CD4-positive, alpha-beta memory T cell (primary cell): ENCODE measurements around the gene EYS. TPM values are rescaled to one million over a fixed set of nuclear protein-coding genes. Genes with fewer than 3 reads are reported as not detected.
"Not testable (repeated sequence)": the region's sequence is repeated elsewhere in the genome, so short reads cannot be mapped to it uniquely, and the experiment has no call there.

Experiments
- CTCF ChIA-PET: fragments of 350-600 bp; sonication (Branson Sonifier 250); formaldehyde crosslinking; loops from one replicate; lab custom pipeline; 2021; ENCODE audit warnings: inconsistent platforms; ENCODE audit not compliant: partially characterized antibody; lab: Charles Lee
- POLR2A ChIA-PET: fragments of 350-600 bp; sonication (Branson Sonifier 250); formaldehyde crosslinking; loops from one replicate; lab custom pipeline; 2021; ENCODE audit not compliant: partially characterized antibody; lab: Charles Lee
- DNase-seq, 5 donors: peaks; one replicate each; pipeline versions ENCODE4 v3.0.0 to v3.0.0-alpha.2; 2020 to 2022; ENCODE audit warnings: mixed read lengths in 1 of 5
- H3K27ac ChIP-seq: one replicate; pipeline ENCODE4 v1.7.0; 2013; ENCODE audit warnings: low read depth, low read length
- H3K27me3 ChIP-seq: 2 replicates; pipeline ENCODE4 v1.7.0; 2013; ENCODE audit warnings: mild to moderate bottlenecking, low read length, moderate library complexity; ENCODE audit not compliant: insufficient read depth
- H3K36me3 ChIP-seq: 2 replicates; pipeline ENCODE4 v1.7.0; 2013; ENCODE audit warnings: mild to moderate bottlenecking, low read length, moderate library complexity; ENCODE audit not compliant: insufficient read depth
- H3K4me1 ChIP-seq: 2 replicates; pipeline ENCODE4 v1.7.0; 2013; ENCODE audit warnings: mild to moderate bottlenecking, low read length, moderate library complexity; ENCODE audit not compliant: insufficient read depth
- H3K4me3 ChIP-seq, 2 donors: one replicate each; pipeline ENCODE4 v1.7.0; 2013; ENCODE audit warnings: low read length in 2 of 2, mild to moderate bottlenecking in 1 of 2
- H3K9me3 ChIP-seq, 2 donors: one replicate each; pipeline ENCODE4 v1.7.0; 2013; ENCODE audit warnings: low read length in 2 of 2, control low read depth in 1 of 2; ENCODE audit not compliant: control insufficient read depth in 1 of 2
- H3K27ac Mint-ChIP-seq, 7 donors: one replicate each; pipeline ENCODE4 v1.8.0; 2020 to 2021; ENCODE audit warnings: mixed read lengths in 7 of 7, mild to moderate bottlenecking in 6 of 7, inconsistent platforms in 3 of 7, moderate library complexity in 3 of 7
- H3K27me3 Mint-ChIP-seq, 2 donors: one replicate each; pipeline ENCODE4 v1.8.0; 2020 to 2021; ENCODE audit warnings: mixed read lengths in 2 of 2
- H3K36me3 Mint-ChIP-seq, 2 donors: one replicate each; pipeline ENCODE4 v1.8.0; 2020 to 2021; ENCODE audit warnings: mixed read lengths in 2 of 2, inconsistent platforms in 1 of 2, mild to moderate bottlenecking in 1 of 2
- H3K4me1 Mint-ChIP-seq, 4 donors: one replicate each; pipeline ENCODE4 v1.8.0; 2020 to 2021; ENCODE audit warnings: mixed read lengths in 4 of 4, mild to moderate bottlenecking in 1 of 4
- H3K4me3 Mint-ChIP-seq, 8 donors: one replicate each; pipeline ENCODE4 v1.8.0; 2020 to 2021; ENCODE audit warnings: mixed read lengths in 8 of 8, mild to moderate bottlenecking in 7 of 8, moderate library complexity in 6 of 8, inconsistent platforms in 3 of 8
- H3K9me3 Mint-ChIP-seq, 8 donors: one replicate each; pipeline ENCODE4 v1.8.0; 2020 to 2021; ENCODE audit warnings: mixed read lengths in 8 of 8, mild to moderate bottlenecking in 5 of 8, inconsistent platforms in 3 of 8, moderate library complexity in 1 of 8
- intact Hi-C: fragments of 100-400 bp; cut with micrococcal nuclease; formaldehyde crosslinking; loops from one replicate; pipeline ENCODE4 v1.15.1; 2023
- polyA plus RNA-seq, 2 donors: library from polyadenylated mRNA; unstranded; fragments of 300-500 nt; fragmentation: Illumina TruSeq; gene quantifications; one replicate each; pipeline ENCODE4 v1.2.3, GENCODE V29; 2021
- total RNA-seq, 2 experiments: library from RNA; stranded (reverse); gene quantifications; one replicate each; pipeline ENCODE4 v1.2.3, GENCODE V29; 2021

EYS gene
- total and polyA plus RNA-seq, 4 experiments from 2014 or later: 0.17 to 0.20 TPM; not detected in 2

- not testable (repeated sequence) for H3K4me1 Mint-ChIP-seq, H3K27me3 ChIP-seq
- peaks cover 0 to 30% (median 23%) of the 10 kb centered on the region in 8 donors for H3K9me3 Mint-ChIP-seq
Measured at GRCh38 chr6:63757275-63757674, 1949.8 kb downstream of the EYS start.

DNA sequence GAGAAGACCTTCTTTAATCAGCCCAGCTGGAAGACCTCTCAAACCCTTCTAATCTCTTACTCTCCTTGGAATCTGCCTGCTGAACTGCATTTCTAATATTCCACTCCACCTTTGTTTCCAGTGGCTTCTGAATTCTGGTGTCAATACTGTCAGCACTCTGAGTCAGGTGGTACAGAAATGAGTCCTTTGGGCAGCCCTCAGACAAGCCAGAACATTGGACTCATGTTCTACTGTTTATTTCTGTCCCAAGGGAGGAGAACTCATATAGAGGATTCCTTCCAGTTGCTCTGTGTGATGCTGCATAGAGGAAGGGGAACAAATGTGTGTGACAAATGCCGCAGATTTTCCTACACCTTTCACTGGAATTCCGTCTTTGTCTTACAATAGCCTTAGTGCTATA, 1956.6 kb downstream of the EYS start:
- Mint-ChIP-seq H3K36me3 (peaks cover 6 to 29% of the 10 kb centered on the region in 2 donors), H3K27me3 (peaks cover 0 to 3% of the 10 kb centered on the region in 2 donors), H3K4me1 (no peaks in the 10 kb centered on the region), H3K9me3 (peaks cover 3 to 18% (median 11%) of the 10 kb centered on the region in 8 donors), H3K4me3 (no peak overlapping the region), H3K27ac (no peak overlapping the region)
- no peaks in the 10 kb centered on the region for H3K9me3 ChIP-seq
- ChIA-PET CTCF (interaction anchor here (2.4 kb wide), 1 partner anchor 152 kb away, joined by 8 read pairs; no protein-coding TSS in a partner anchor), POLR2A (no interaction called here)
- no peaks in the 10 kb centered on the region for H3K4me1 ChIP-seq
- no peaks in the 10 kb centered on the region for H3K36me3 ChIP-seq
- H3K27me3 ChIP-seq: no peaks in the 10 kb centered on the region
- DNase-seq: no peak
- H3K27ac ChIP-seq: no peak overlapping the region
- intact Hi-C loops: no loop called here
- H3K4me3 ChIP-seq: no peak overlapping the region

More at GRCh38 chr6:63757275-63757674, 1949.8 kb downstream of the EYS start:
- intact Hi-C loops, H3K4me1 ChIP-seq, H3K27ac ChIP-seq, H3K27me3 Mint-ChIP-seq, H3K36me3 ChIP-seq, POLR2A ChIA-PET, H3K9me3 ChIP-seq, H3K4me3 ChIP-seq, DNase-seq, H3K4me3 Mint-ChIP-seq: not testable (repeated sequence)
- peak overlapping the region in 1 of 7 donors; percentile 53 for H3K27ac Mint-ChIP-seq
- H3K36me3 Mint-ChIP-seq: peaks cover 19 to 30% of the 10 kb centered on the region in 2 donors
- CTCF ChIA-PET: interaction anchor here (1.3 kb wide), 1 partner anchor 159 kb away, joined by 8 read pairs; no protein-coding TSS in a partner anchor

DNA sequence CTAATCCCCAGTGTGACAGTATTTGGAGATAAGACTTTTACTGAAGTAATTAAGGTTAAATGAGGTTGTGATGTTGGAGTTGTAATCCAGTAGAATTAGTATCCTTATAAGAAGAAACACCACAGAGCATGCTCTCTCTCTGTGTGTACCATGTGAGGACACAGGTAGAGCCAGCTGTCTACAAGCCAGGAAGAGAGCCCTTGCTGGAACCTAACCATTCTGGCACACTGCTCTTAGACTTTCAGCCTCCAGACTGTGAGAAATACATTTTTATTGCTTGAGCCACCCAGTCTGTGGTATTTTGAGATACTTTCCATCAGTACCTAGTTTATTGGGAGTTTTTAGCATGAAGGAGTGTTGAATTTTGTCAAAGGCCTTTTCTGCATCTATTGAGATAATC, 1961.2 kb downstream of the EYS start:
- POLR2A ChIA-PET: no interaction called here
- H3K4me1 Mint-ChIP-seq: no peaks in the 10 kb centered on the region
- CTCF ChIA-PET: no interaction called here
- Histone ChIP-seq H3K4me1 (no peaks in the 10 kb centered on the region), H3K9me3 (no peaks in the 10 kb centered on the region), H3K27ac (no peak overlapping the region), H3K4me3 (no peak overlapping the region), H3K27me3 (no peaks in the 10 kb centered on the region), H3K36me3 (no peaks in the 10 kb centered on the region)
- H3K36me3 Mint-ChIP-seq: peaks cover 0 to 16% of the 10 kb centered on the region in 2 donors
- H3K27me3 Mint-ChIP-seq: peaks cover 0 to 3% of the 10 kb centered on the region in 2 donors
- no peak overlapping the region for H3K27ac Mint-ChIP-seq
- H3K4me3 Mint-ChIP-seq: no peak overlapping the region
- intact Hi-C loops: no loop called here
- DNase-seq: no peak
- H3K9me3 Mint-ChIP-seq: peaks cover 0 to 12% (median 8%) of the 10 kb centered on the region in 8 donors

- no peak overlapping the region for H3K4me3 ChIP-seq
- H3K9me3 Mint-ChIP-seq: peaks cover 0 to 12% (median 9%) of the 10 kb centered on the region in 8 donors
- no peak for DNase-seq
- ChIA-PET POLR2A (no interaction called here), CTCF (interaction anchor here (1.5 kb wide), 1 partner anchor 9 kb away, joined by 4 read pairs; no protein-coding TSS in a partner anchor)
- peaks cover 0 to 3% of the 10 kb centered on the region in 2 donors for H3K27me3 Mint-ChIP-seq
- H3K27ac Mint-ChIP-seq: no peak overlapping the region
- H3K36me3 Mint-ChIP-seq: peaks cover 0 to 16% of the 10 kb centered on the region in 2 donors
- H3K9me3 ChIP-seq: no peaks in the 10 kb centered on the region
- peaks cover 0 to 2% (median under 1%) of the 10 kb centered on the region in 4 donors for H3K4me1 Mint-ChIP-seq
- H3K27ac ChIP-seq: no peak overlapping the region
- H3K27me3 ChIP-seq: no peaks in the 10 kb centered on the region
- intact Hi-C loops: no loop called here
- no peaks in the 10 kb centered on the region for H3K36me3 ChIP-seq
- H3K4me3 Mint-ChIP-seq: no peak overlapping the region
- no peaks in the 10 kb centered on the region for H3K4me1 ChIP-seq
Measured at GRCh38 chr6:63744810-63745209, 1962.2 kb downstream of the EYS start.

DNA sequence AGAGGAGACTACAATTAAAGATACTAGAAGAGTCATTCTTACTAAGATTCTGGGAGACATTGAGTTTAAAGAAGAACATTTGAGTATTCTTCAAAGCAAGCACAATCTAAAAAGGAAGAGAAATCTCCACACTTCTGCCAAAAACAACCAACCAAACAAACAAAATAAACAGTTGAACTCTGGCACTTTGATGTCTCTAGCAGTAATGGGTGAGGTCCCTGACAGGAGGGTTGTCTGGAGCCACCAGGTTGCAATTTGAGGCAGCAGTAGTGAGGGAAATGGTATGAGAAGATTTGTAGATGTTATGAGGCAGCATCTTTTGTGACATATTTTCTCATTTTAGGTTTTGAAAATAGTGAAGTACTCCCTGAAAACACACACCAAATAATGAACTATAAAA, 1963.3 kb downstream of the EYS start:
- Mint-ChIP-seq H3K36me3 (peaks cover 0 to 13% of the 10 kb centered on the region in 2 donors), H3K4me1 (peaks cover 0 to 2% (median under 1%) of the 10 kb centered on the region in 4 donors), H3K27me3 (peaks cover 0 to 3% of the 10 kb centered on the region in 2 donors), H3K4me3 (no peak overlapping the region), H3K9me3 (peaks cover 2 to 17% (median 11%) of the 10 kb centered on the region in 8 donors), H3K27ac (no peak overlapping the region)
- intact Hi-C loops: no loop called here
- H3K4me3 ChIP-seq: no peak overlapping the region
- POLR2A ChIA-PET: no interaction called here
- no peaks in the 10 kb centered on the region for H3K9me3 ChIP-seq
- CTCF ChIA-PET: no interaction called here
- H3K4me1 ChIP-seq: no peaks in the 10 kb centered on the region
- DNase-seq: no peak
- H3K27me3 ChIP-seq: no peaks in the 10 kb centered on the region
- no peak overlapping the region for H3K27ac ChIP-seq
- H3K36me3 ChIP-seq: no peaks in the 10 kb centered on the region

- POLR2A ChIA-PET: no interaction called here
- H3K27ac Mint-ChIP-seq: peak overlapping the region in 1 of 7 donors; percentile 71
Measured at GRCh38 chr6:63742060-63742459, 1965.0 kb downstream of the EYS start.

DNA sequence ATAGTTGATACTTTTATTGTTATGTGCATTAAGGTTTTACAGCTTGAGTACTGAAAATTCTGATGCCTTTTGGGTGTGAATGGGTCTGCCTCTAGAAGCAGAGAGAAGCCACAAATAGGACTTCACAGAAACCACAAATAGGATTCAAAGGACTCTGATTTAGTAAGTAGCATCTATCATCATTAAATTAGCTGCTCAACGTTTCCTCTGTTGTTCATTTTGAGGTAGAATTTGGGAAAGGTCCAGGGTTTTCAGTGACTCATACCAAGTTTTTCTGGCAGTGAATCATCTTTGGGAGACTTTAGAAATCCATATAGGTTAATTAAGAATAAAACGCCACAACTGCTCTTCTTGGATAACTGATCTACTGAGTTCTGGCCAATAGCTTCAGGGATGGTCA, 1966.3 kb downstream of the EYS start:
- CTCF ChIA-PET: interaction anchor here (1.5 to 2.4 kb wide), 2 partner anchors 22 to 142 kb away, joined by 5 to 8 read pairs; no protein-coding TSS in a partner anchor
- Histone ChIP-seq H3K4me3 (no peak overlapping the region), H3K36me3 (no peaks in the 10 kb centered on the region), H3K4me1 (no peaks in the 10 kb centered on the region), H3K27me3 (no peaks in the 10 kb centered on the region), H3K9me3 (no peaks in the 10 kb centered on the region), H3K27ac (no peak overlapping the region)
- Mint-ChIP-seq H3K36me3 (peaks cover 0 to 5% of the 10 kb centered on the region in 2 donors), H3K27me3 (peaks cover 0 to 1% of the 10 kb centered on the region in 2 donors), H3K27ac (no peak overlapping the region), H3K4me1 (peaks cover 0 to 3% (median under 1%) of the 10 kb centered on the region in 4 donors), H3K4me3 (no peak overlapping the region), H3K9me3 (peaks cover under 1 to 17% (median 6%) of the 10 kb centered on the region in 8 donors)
- no peak for DNase-seq
- POLR2A ChIA-PET: interaction anchor here (1.7 kb wide), 1 partner anchor 167 kb away, joined by 6 read pairs; no protein-coding TSS in a partner anchor
- intact Hi-C loops: no loop called here

More at GRCh38 chr6:63742060-63742459, 1965.0 kb downstream of the EYS start:
- no peak overlapping the region for H3K4me3 ChIP-seq
- H3K27ac ChIP-seq: no peak overlapping the region
- no peaks in the 10 kb centered on the region for H3K27me3 ChIP-seq
- no peak for DNase-seq
- H3K9me3 ChIP-seq: no peaks in the 10 kb centered on the region
- intact Hi-C loops: no loop called here
- H3K27me3 Mint-ChIP-seq: peaks cover 0 to 3% of the 10 kb centered on the region in 2 donors
- H3K36me3 Mint-ChIP-seq: peaks cover 0 to 8% of the 10 kb centered on the region in 2 donors
- no peak overlapping the region for H3K4me3 Mint-ChIP-seq
- H3K9me3 Mint-ChIP-seq: peaks cover under 1 to 17% (median 10%) of the 10 kb centered on the region in 8 donors
- H3K4me1 Mint-ChIP-seq: peaks cover 0 to 2% (median under 1%) of the 10 kb centered on the region in 4 donors
- CTCF ChIA-PET: interaction anchor here (1.5 to 2.4 kb wide), 2 partner anchors 22 to 144 kb away, joined by 7 to 8 read pairs; no protein-coding TSS in a partner anchor
- no peaks in the 10 kb centered on the region for H3K36me3 ChIP-seq
- no peaks in the 10 kb centered on the region for H3K4me1 ChIP-seq
